Skeletal muscle satellite cell (primary cell): ENCODE measurements around the gene PAX5.

Experiments
- H3K27me3 ChIP-seq: 2 replicates; pipeline ENCODE4 v1.7.0; 2013; ENCODE audit warnings: low read length; ENCODE audit not compliant: control insufficient read depth, insufficient read depth
- H3K36me3 ChIP-seq: 2 replicates; pipeline ENCODE4 v1.7.0; 2013; ENCODE audit warnings: mild to moderate bottlenecking, control low read depth, low read length; ENCODE audit not compliant: insufficient read depth
- H3K4me1 ChIP-seq: 2 replicates; pipeline ENCODE4 v1.7.0; 2013; ENCODE audit warnings: low read length; ENCODE audit not compliant: control insufficient read depth, insufficient read depth
- H3K4me2 ChIP-seq: 2 replicates; pipeline ENCODE4 v1.7.0; 2013; ENCODE audit warnings: mild to moderate bottlenecking, low read length
- H3K4me3 ChIP-seq: 2 replicates; pipeline ENCODE4 v1.7.0; 2013; ENCODE audit warnings: low read length
- H3K9ac ChIP-seq: 2 replicates; pipeline ENCODE4 v1.7.0; 2013; ENCODE audit warnings: mild to moderate bottlenecking, low read depth, low read length, moderate library complexity
- H3K9me3 ChIP-seq: replicated peaks from 2 replicates; pipeline ENCODE4 v1.7.0; 2013; ENCODE audit warnings: mild to moderate bottlenecking, control low read depth, low read length

Gene PAX5

GRCh38 chr9:36827593-36827992 is 206.5 kb downstream of the PAX5 start:
- no peak overlapping the region for H3K9ac ChIP-seq
- H3K36me3 ChIP-seq, result no peaks in the 10 kb centered on the region
- H3K9me3 ChIP-seq, result no peaks in the 10 kb centered on the region
- H3K27me3 ChIP-seq, result peaks cover 76% of the 10 kb centered on the region
- H3K4me3 ChIP-seq, result no peak overlapping the region
- no peak overlapping the region for H3K4me2 ChIP-seq
- no peaks in the 10 kb centered on the region for H3K4me1 ChIP-seq

- Histone ChIP-seq H3K4me3 (no peak overlapping the region), H3K27me3 (peaks cover 74% of the 10 kb centered on the region), H3K4me1 (no peaks in the 10 kb centered on the region), H3K36me3 (no peaks in the 10 kb centered on the region), H3K9me3 (no peaks in the 10 kb centered on the region), H3K4me2 (no peak overlapping the region), H3K9ac (no peak overlapping the region)
Measured at GRCh38 chr9:36826581-36826980, 207.5 kb downstream of the PAX5 start.

GRCh38 chr9:36825179-36825578 is 208.9 kb downstream of the PAX5 start:
- Histone ChIP-seq H3K4me1 (no peaks in the 10 kb centered on the region), H3K9me3 (no peaks in the 10 kb centered on the region), H3K4me3 (no peak overlapping the region), H3K4me2 (no peak overlapping the region), H3K9ac (no peak overlapping the region), H3K36me3 (no peaks in the 10 kb centered on the region), H3K27me3 (peaks cover 74% of the 10 kb centered on the region)

- Histone ChIP-seq H3K27me3 (peaks cover 76% of the 10 kb centered on the region), H3K4me1 (no peaks in the 10 kb centered on the region), H3K9me3 (no peaks in the 10 kb centered on the region), H3K4me2 (no peak overlapping the region), H3K36me3 (no peaks in the 10 kb centered on the region), H3K4me3 (no peak overlapping the region), H3K9ac (no peak overlapping the region)
Measured at GRCh38 chr9:36823934-36824333, 210.1 kb downstream of the PAX5 start.

GRCh38 chr9:36823466-36823865 is 210.6 kb downstream of the PAX5 start:
- H3K4me2 ChIP-seq, result no peak overlapping the region
- no peaks in the 10 kb centered on the region for H3K9me3 ChIP-seq
- no peak overlapping the region for H3K4me3 ChIP-seq
- H3K4me1 ChIP-seq, result no peaks in the 10 kb centered on the region
- H3K36me3 ChIP-seq, result no peaks in the 10 kb centered on the region
- H3K9ac ChIP-seq, result no peak overlapping the region
- H3K27me3 ChIP-seq, result peaks cover 75% of the 10 kb centered on the region

- Histone ChIP-seq H3K27me3 (peaks cover 79% of the 10 kb centered on the region), H3K36me3 (no peaks in the 10 kb centered on the region), H3K4me1 (no peaks in the 10 kb centered on the region), H3K4me2 (no peak overlapping the region), H3K4me3 (no peak overlapping the region), H3K9me3 (no peaks in the 10 kb centered on the region), H3K9ac (no peak overlapping the region)
Measured at GRCh38 chr9:36822201-36822600, 211.9 kb downstream of the PAX5 start.

- H3K27me3 ChIP-seq, result peaks cover 83% of the 10 kb centered on the region
Measured at GRCh38 chr9:36820392-36820861, 213.6 kb downstream of the PAX5 start.

GRCh38 chr9:36818965-36819870 is 214.8 kb downstream of the PAX5 start:
- no peaks in the 10 kb centered on the region for H3K36me3 ChIP-seq
- H3K27me3 ChIP-seq, result peaks cover 77% of the 10 kb centered on the region
- H3K4me1 ChIP-seq, result no peaks in the 10 kb centered on the region
- no peak overlapping the region for H3K9ac ChIP-seq
- no peak overlapping the region for H3K4me2 ChIP-seq
- no peaks in the 10 kb centered on the region for H3K9me3 ChIP-seq
- no peak overlapping the region for H3K4me3 ChIP-seq

More at GRCh38 chr9:36820392-36820861, 213.6 kb downstream of the PAX5 start:
- Histone ChIP-seq H3K9ac (no peak overlapping the region), H3K4me1 (no peaks in the 10 kb centered on the region), H3K4me2 (no peak overlapping the region), H3K9me3 (no peaks in the 10 kb centered on the region), H3K36me3 (no peaks in the 10 kb centered on the region), H3K4me3 (no peak overlapping the region)

GRCh38 chr9:36818242-36818938 is 215.7 kb downstream of the PAX5 start:
- no peaks in the 10 kb centered on the region for H3K4me1 ChIP-seq
- H3K4me2 ChIP-seq, result peak overlapping the region; percentile 37
- H3K9ac ChIP-seq, result no peak overlapping the region
- no peak overlapping the region for H3K4me3 ChIP-seq
- H3K9me3 ChIP-seq, result no peaks in the 10 kb centered on the region
- H3K27me3 ChIP-seq, result peaks cover 72% of the 10 kb centered on the region
- no peaks in the 10 kb centered on the region for H3K36me3 ChIP-seq

- Histone ChIP-seq H3K9ac (no peak overlapping the region), H3K4me3 (no peak overlapping the region), H3K4me2 (no peak overlapping the region), H3K36me3 (no peaks in the 10 kb centered on the region), H3K9me3 (no peaks in the 10 kb centered on the region), H3K4me1 (no peaks in the 10 kb centered on the region), H3K27me3 (peaks cover 63% of the 10 kb centered on the region)
Measured at GRCh38 chr9:36817160-36817834, 216.8 kb downstream of the PAX5 start.

- Histone ChIP-seq H3K9me3 (no peaks in the 10 kb centered on the region), H3K4me2 (no peak overlapping the region), H3K9ac (no peak overlapping the region), H3K27me3 (peaks cover 61% of the 10 kb centered on the region), H3K4me3 (no peak overlapping the region), H3K36me3 (no peaks in the 10 kb centered on the region), H3K4me1 (no peaks in the 10 kb centered on the region)
Measured at GRCh38 chr9:36816371-36816770, 217.7 kb downstream of the PAX5 start.
